Measurements from ENCODE around the gene LAMA3.

DNA sequence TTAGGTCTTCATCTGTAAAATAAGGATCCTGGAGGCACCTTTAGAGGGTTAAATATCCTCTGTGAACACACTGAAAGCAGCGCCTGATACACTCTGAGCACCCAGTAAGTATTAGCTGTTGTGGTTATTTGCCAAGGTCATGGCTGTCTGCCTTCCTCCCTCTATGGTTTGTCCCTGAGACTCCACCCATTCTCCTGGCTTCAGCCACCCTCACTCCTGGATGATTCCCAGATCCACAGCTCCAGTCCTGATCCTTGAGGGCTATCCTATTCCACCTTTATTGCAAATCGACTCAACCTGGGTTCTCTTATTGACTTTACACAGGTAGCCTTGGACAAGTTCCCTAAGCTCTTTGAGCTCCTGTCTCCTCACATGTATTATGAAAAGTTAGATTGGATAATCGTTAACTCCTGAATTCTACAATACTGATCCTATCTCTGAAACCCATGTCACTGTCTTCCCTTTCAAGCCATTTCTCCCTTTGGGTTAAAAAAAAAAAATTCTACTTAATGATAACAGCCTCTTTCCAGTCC, 162.3 kb downstream of the LAMA3 start:
- no peak for TF ChIP-seq POLR2A (IDR thresholded peaks at IDR 0.05)
- TF ChIP-seq, protein P1, sequence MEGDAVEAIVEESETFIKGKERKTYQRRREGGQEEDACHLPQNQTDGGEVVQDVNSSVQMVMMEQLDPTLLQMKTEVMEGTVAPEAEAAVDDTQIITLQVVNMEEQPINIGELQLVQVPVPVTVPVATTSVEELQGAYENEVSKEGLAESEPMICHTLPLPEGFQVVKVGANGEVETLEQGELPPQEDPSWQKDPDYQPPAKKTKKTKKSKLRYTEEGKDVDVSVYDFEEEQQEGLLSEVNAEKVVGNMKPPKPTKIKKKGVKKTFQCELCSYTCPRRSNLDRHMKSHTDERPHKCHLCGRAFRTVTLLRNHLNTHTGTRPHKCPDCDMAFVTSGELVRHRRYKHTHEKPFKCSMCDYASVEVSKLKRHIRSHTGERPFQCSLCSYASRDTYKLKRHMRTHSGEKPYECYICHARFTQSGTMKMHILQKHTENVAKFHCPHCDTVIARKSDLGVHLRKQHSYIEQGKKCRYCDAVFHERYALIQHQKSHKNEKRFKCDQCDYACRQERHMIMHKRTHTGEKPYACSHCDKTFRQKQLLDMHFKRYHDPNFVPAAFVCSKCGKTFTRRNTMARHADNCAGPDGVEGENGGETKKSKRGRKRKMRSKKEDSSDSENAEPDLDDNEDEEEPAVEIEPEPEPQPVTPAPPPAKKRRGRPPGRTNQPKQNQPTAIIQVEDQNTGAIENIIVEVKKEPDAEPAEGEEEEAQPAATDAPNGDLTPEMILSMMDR (IDR thresholded peaks at IDR 0.05): no peak
